ENCODE results near the gene ABCC3. TPM values are rescaled to one million over a fixed set of nuclear protein-coding genes. Genes with fewer than 3 reads are reported as not detected.

ABCC3 gene
- total and polyA plus RNA-seq, 2 of the 8 experiments (the other 6 are each of a cell fraction or from before 2014, with no cell fraction given) = 0.35 to 0.37 TPM

DNA sequence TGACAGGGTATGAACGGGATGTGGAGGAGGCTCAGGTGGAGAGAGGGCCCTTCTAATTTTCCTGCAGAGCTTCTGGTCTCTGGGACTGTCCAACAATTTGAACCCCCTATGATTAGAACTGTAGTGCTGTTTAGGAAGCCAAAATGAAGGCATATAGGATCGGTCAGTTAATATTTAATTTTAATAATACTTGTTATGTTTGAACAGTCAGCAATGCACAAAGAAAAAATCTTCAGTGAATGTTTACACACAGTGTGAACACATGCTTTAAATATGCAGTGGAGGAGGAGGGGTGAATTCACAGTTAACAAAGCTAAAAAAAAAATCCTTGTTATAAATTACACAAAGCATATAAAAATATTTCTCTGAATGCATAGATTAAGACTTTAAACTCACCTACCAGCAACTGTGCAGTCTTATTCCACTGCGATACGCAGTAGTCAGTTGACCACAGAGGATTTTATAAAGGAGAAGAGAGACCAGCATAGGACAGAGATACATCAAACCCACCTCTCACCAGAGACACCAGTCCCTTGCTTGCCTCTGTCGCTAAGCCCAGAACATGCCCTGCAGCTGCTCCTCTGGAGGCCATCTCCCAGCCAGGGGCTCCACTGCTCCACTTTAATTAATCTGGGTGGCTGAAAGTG lies 58.5 kb downstream of the ABCC3 start:
- Histone ChIP-seq H2AFZ (ENCODE audit: low read length) (no peak overlapping the region), H3K56ac (replicated peaks; ENCODE audit: insufficient read length, low read depth, low read length) (no peak overlapping the region), H4K91ac (replicated peaks; ENCODE audit: insufficient read length, low read length) (no peak overlapping the region), H3K14ac (ENCODE audit: insufficient read length) (no peak overlapping the region), H3K23me2 (ENCODE audit: low read depth, low read length) (no peaks in the 10 kb centered on the region), H3K4me3 (ENCODE audit: extremely low read depth in 1 of 4, insufficient read depth in 2 of 4, low read depth in 3 of 4, low read length in 4 of 4) (no peak overlapping the region), H3K27me3 (replicated peaks in 1 of 4; ENCODE audit: control insufficient read depth in 3 of 4, extremely low read depth in 1 of 4, insufficient read depth in 3 of 4, low read length in 3 of 4) (no peaks in the 10 kb centered on the region), H3K79me1 (ENCODE audit: low read depth, low read length) (no peaks in the 10 kb centered on the region), H4K8ac (ENCODE audit: extremely low read depth, insufficient read depth, low read length) (no peak overlapping the region), H2BK20ac (ENCODE audit: low read length) (no peak overlapping the region), H3K9ac (replicated peaks in 1 of 4; ENCODE audit: extremely low read depth in 1 of 4, low read depth in 3 of 4, low read length in 3 of 4) (no peak overlapping the region), H2BK12ac (ENCODE audit: low read depth, low read length) (no peak overlapping the region), H3K36me3 (ENCODE audit: control insufficient read depth in 2 of 4, insufficient read depth in 4 of 4, low read length in 3 of 4) (peaks cover 17 to 43% (median 34%) of the 10 kb centered on the region in 4 experiments), H3K4me1 (replicated peaks in 1 of 4; ENCODE audit: control insufficient read depth in 3 of 4, insufficient read depth in 4 of 4, low read length in 3 of 4) (peaks cover 1 to 16% (median 8%) of the 10 kb centered on the region in 4 experiments; a peak in 6 of 7 replicates), H3K79me2 (ENCODE audit: control insufficient read depth in 1 of 2, insufficient read depth in 2 of 2, low read length in 2 of 2) (no peaks in the 10 kb centered on the region), H3K18ac (ENCODE audit: extremely low read depth, low read length) (no peak overlapping the region), H2BK5ac (ENCODE audit: low read depth, low read length) (no peak overlapping the region), H3K4me2 (ENCODE audit: insufficient read depth in 1 of 2, low read depth in 2 of 2, low read length in 2 of 2) (no peak overlapping the region), H2BK15ac (ENCODE audit: low read length) (no peak overlapping the region), H2BK120ac (replicated peaks; ENCODE audit: low read depth, low read length) (no peak overlapping the region), H3K4ac (replicated peaks; ENCODE audit: insufficient read length, low read depth, low read length) (no peak overlapping the region), H3K27ac (ENCODE audit: low read depth, low read length) (no peak overlapping the region), H3K23ac (ENCODE audit: insufficient read length) (no peak overlapping the region), H4K20me1 (replicated peaks in 1 of 2; ENCODE audit: control insufficient read depth in 1 of 2, insufficient read depth in 2 of 2, low read length in 2 of 2) (no peaks in the 10 kb centered on the region), H4K5ac (ENCODE audit: insufficient read length, low read depth, low read length) (no peak overlapping the region), H2AK5ac (ENCODE audit: low read depth, low read length) (no peak overlapping the region), H3K9me3 (ENCODE audit: insufficient read depth in 2 of 2, low read depth in 1 of 2, low read length in 1 of 2) (no peaks in the 10 kb centered on the region)
- ChIA-PET CTCF (ENCODE audit: partially characterized antibody) (interaction anchor here (0.8 to 20.2 kb wide), 8 partner anchors 11 to 211 kb away, joined by 3 to 391 read pairs (median 5); partner anchors contain the start of gene SPATA20), POLR2A (ENCODE audit: partially characterized antibody) (interaction anchor here (1.9 to 2.2 kb wide), 2 partner anchors 21 to 26 kb away, joined by 4 to 5 read pairs; partner anchors contain the start of gene LUC7L3)
- FAIRE-seq = no peak
- 88% methylated on average over 5 of the region's 5 CpGs; no CpG with 5 or more reads in 1 of the 2 experiments for WGBS, 2 experiments (ENCODE audit: extremely low coverage in 1 of 2, insufficient coverage in 1 of 2, insufficient read length in 1 of 2, insufficient replicate concordance in 2 of 2, low coverage in 1 of 2, low lambda C conversion rate in 2 of 2, missing lambda C conversion rate in 1 of 2)
- TF ChIP-seq RXRA (IDR thresholded peaks at IDR 0.05; ENCODE audit: insufficient read depth, low read depth, low read length) (no peak), EP300 (IDR thresholded peaks at IDR 0.05; ENCODE audit: borderline replicate concordance in 1 of 2, low read depth in 2 of 2, low read length in 2 of 2) (no peak), ZNF274 (IDR thresholded peaks at IDR 0.05; ENCODE audit: borderline replicate concordance, extremely low read depth, low read length) (no peak), GTF2F1 (IDR thresholded peaks at IDR 0.05; ENCODE audit: borderline replicate concordance, low read depth, low read length) (no peak), BCL11A (IDR thresholded peaks at IDR 0.05; ENCODE audit: low read depth in 2 of 2, low read length in 2 of 2) (no peak), ASH2L (IDR thresholded peaks at IDR 0.05; ENCODE audit: low read length) (no peak), CBX8 (IDR thresholded peaks at IDR 0.05; ENCODE audit: borderline replicate concordance, low read depth, low read length) (no peak), RAD21 (IDR thresholded peaks at IDR 0.05 in 1 of 2, conservative IDR thresholded peaks at IDR 0.05 in 1 of 2; ENCODE audit: low read depth in 2 of 2, low read length in 2 of 2) (no peak), EZH2 (IDR thresholded peaks at IDR 0.05; ENCODE audit: low read depth, low read length, severe bottlenecking) (no peak)
- TF ChIP-seq, protein P1, sequence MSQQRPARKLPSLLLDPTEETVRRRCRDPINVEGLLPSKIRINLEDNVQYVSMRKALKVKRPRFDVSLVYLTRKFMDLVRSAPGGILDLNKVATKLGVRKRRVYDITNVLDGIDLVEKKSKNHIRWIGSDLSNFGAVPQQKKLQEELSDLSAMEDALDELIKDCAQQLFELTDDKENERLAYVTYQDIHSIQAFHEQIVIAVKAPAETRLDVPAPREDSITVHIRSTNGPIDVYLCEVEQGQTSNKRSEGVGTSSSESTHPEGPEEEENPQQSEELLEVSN (IDR thresholded peaks at IDR 0.05) = no peak
- DNase-seq (ENCODE audit: low read depth in 1 of 2, low spot score in 2 of 2) = no peak

All from H1 (cell line).